Panc1 (cell line): ENCODE data around the gene HAUS6. TPM values are rescaled to one million over a fixed set of nuclear protein-coding genes. Genes with fewer than 3 reads are reported as not detected.
A peak's percentile ranks its signal among the peaks of the same experiment; 100 is the strongest.
"Not testable (repeated sequence)": the region's sequence is repeated elsewhere in the genome, so short reads cannot be mapped to it uniquely, and the experiment has no call there.

Experiments
- ATAC-seq: fragments of 200-7000 bp; cut with Tn5 transposase; 2 replicates; pipeline ENCODE4 v1.9.1; 2020; ENCODE audit warnings: mild to moderate bottlenecking, moderate library complexity
- Bru-seq: library from RNA; stranded (reverse); fragments of 400-500 nt; gene quantifications from one replicate; lab custom pipeline; 2021; lab: Mats Ljungman, UMichigan
- BruChase-seq, 2 experiments: library from RNA; stranded (reverse); fragments of 400-500 nt; gene quantifications; one replicate each; lab custom pipeline; 2021; lab: Mats Ljungman, UMichigan
- BruUV-seq: library from RNA; stranded (reverse); fragments of 400-500 nt; replicated peaks from 2 replicates; lab custom pipeline; 2021; lab: Mats Ljungman, UMichigan
- CTCF ChIA-PET: fragments of 300-600 bp; sonication (Branson Sonifier 250); formaldehyde crosslinking; loops from one replicate; lab custom pipeline; 2022; ENCODE audit warnings: antibody characterized with exemption; lab: Charles Lee
- POLR2A ChIA-PET: fragments of 300-600 bp; sonication (Branson Sonifier 250); formaldehyde crosslinking; loops from one replicate; lab custom pipeline; 2022; ENCODE audit warnings: antibody characterized with exemption; lab: Charles Lee
- DNase-seq: peaks from one replicate; pipeline ENCODE4 v3.0.0-alpha.2; 2010; ENCODE audit warnings: low read depth, low spot score
- H3K27ac ChIP-seq: 2 replicates; pipeline ENCODE4 v1.5.1; 2011; ENCODE audit warnings: mild to moderate bottlenecking, low read length, inconsistent platforms
- H3K27me3 ChIP-seq: fragments of 200-500 bp; sonication (Bioruptor generic); 2 replicates; pipeline ENCODE4 v1.6.0; 2014; ENCODE audit warnings: low read length, inconsistent platforms; ENCODE audit not compliant: control insufficient read depth, insufficient read depth
- H3K36me3 ChIP-seq: fragments of 200-500 bp; sonication (Bioruptor generic); 2 replicates; pipeline ENCODE4 v1.5.1; 2014; ENCODE audit warnings: inconsistent platforms, mild to moderate bottlenecking, low read length, moderate library complexity; ENCODE audit not compliant: control insufficient read depth, insufficient read depth
- H3K4me1 ChIP-seq: 2 replicates; pipeline ENCODE4 v1.5.1; 2011; ENCODE audit warnings: inconsistent platforms, mild to moderate bottlenecking, low read length, moderate library complexity; ENCODE audit not compliant: control insufficient read depth, insufficient read depth
- H3K4me3 ChIP-seq, 2 experiments: 2 replicates each; pipeline ENCODE4 v1.5.1; 2011 to 2012; ENCODE audit warnings: low read depth in 2 of 2, low read length in 2 of 2, mild to moderate bottlenecking in 2 of 2, inconsistent platforms in 1 of 2, moderate library complexity in 1 of 2
- H3K9me3 ChIP-seq: fragments of 200-500 bp; sonication (Bioruptor generic); 2 replicates; pipeline ENCODE4 v1.5.1; 2014; ENCODE audit warnings: low read depth, mild to moderate bottlenecking, inconsistent platforms, low read length, moderate library complexity; ENCODE audit not compliant: control insufficient read depth, insufficient read depth
- POLR2AphosphoS5 ChIP-seq: IDR thresholded peaks from 2 replicates; pipeline ENCODE4 v1.6.1; 2012; ENCODE audit warnings: mild to moderate bottlenecking, low read depth, low read length, moderate library complexity
- SIN3A ChIP-seq: IDR thresholded peaks from 2 replicates; pipeline ENCODE4 v1.6.1; 2012; ENCODE audit warnings: low read depth, mild to moderate bottlenecking, low read length, moderate library complexity, borderline replicate concordance; ENCODE audit not compliant: insufficient read depth
- TCF7L2 ChIP-seq: IDR thresholded peaks from 2 replicates; pipeline ENCODE4 v1.6.1; 2011; ENCODE audit warnings: mild to moderate bottlenecking, low read depth, low read length, inconsistent platforms
- in situ Hi-C: cut with HindIII; loops from 2 replicates; pipeline ENCODE4 v1.10.0; 2016; ENCODE audit warnings: low sequenced_read_pairs, low pct_unique_long_range_greater_than_20kb
- intact Hi-C: fragments of 100-400 bp; cut with micrococcal nuclease; formaldehyde crosslinking; loops from one replicate; pipeline ENCODE4 v1.10.0; 2022; ENCODE audit not compliant: unreplicated experiment
- long read RNA-seq: library from polyadenylated mRNA; unstranded; transcript quantifications from one replicate; pipeline ENCODE4 v2.0.0, GENCODE V29; 2021; ENCODE audit not compliant: unreplicated experiment
- polyA plus RNA-seq: library from polyadenylated mRNA; unstranded; fragments of >200 nt; gene quantifications from one replicate; pipeline ENCODE4 v1.2.1, GENCODE V29; 2012; ENCODE audit warnings: missing spikeins; ENCODE audit not compliant: insufficient read length
- total RNA-seq: library from RNA; stranded (reverse); gene quantifications from one replicate; pipeline ENCODE4 v1.2.1, GENCODE V29; 2021; ENCODE audit not compliant: unreplicated experiment
- TF ChIP-seq, protein P1 (sequence below): fragments of 450-650 bp; IDR thresholded peaks from 2 replicates; pipeline ENCODE4 v1.5.1; 2017; ENCODE audit warnings: mild to moderate bottlenecking

Gene HAUS6, protein sequence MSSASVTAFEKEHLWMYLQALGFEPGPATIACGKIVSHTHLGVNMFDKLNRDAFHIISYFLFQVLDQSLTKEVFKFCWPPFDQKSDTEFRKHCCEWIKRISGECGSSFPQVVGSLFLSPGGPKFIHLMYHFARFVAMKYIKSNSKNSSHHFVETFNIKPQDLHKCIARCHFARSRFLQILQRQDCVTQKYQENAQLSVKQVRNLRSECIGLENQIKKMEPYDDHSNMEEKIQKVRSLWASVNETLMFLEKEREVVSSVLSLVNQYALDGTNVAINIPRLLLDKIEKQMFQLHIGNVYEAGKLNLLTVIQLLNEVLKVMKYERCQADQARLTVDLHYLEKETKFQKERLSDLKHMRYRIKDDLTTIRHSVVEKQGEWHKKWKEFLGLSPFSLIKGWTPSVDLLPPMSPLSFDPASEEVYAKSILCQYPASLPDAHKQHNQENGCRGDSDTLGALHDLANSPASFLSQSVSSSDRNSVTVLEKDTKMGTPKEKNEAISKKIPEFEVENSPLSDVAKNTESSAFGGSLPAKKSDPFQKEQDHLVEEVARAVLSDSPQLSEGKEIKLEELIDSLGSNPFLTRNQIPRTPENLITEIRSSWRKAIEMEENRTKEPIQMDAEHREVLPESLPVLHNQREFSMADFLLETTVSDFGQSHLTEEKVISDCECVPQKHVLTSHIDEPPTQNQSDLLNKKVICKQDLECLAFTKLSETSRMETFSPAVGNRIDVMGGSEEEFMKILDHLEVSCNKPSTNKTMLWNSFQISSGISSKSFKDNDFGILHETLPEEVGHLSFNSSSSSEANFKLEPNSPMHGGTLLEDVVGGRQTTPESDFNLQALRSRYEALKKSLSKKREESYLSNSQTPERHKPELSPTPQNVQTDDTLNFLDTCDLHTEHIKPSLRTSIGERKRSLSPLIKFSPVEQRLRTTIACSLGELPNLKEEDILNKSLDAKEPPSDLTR
- total RNA-seq (9.3 TPM), Bru-seq, nascent RNA (percentile 66 among the genes with signal in this experiment), BruChase-seq, experiment 1, labeled RNA remaining after a 2-hour chase (percentile 75 among the genes with signal in this experiment), BruChase-seq, experiment 2, labeled RNA remaining after a 6-hour chase (percentile 76 among the genes with signal in this experiment)
- 3.2 TPM for polyA plus RNA-seq
- long read RNA-seq, full-length matches to known transcripts: 7 of 18 reads
- long read RNA-seq, partial matches to known transcripts: 3 of 18 reads
- long read RNA-seq, other reads (novel, unspliced or antisense): 8 of 18 reads

DNA sequence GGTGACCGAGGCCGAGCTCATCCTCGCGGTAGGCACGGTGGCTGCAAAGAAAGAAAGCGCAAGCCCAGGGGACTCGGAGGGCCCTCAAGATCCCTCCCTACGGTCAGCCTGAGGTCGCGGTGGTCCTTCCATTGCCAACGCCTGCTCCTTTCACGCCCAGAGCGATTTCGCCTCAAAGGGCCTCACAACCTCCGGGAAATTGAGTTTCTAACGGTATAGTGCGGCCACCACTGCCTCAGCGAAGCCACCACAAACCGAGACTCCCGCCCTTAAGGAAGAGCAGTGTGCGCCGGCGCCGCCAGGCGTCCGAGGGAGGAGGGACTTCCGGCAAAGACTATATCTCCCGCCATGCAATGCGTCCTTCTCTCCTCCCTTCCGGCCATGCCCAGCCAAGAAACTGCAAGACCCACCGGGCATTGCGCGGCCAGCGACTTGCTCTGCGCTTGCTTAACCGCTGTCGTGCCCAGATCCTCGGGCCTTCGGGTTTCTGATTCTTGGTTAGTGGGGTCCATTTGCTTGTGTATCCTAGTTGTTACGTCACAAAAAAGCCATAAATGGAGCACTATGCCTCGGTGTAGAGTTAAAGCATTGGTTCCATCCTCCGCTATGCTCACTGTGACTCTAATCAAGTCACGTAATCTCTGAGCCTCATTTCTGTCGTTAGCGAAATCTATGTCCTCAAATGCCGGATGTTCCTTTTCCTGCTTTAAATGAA lies at the start of gene HAUS6:
TSS of gene HAUS6 (minus strand) at position 274 of the 715 bp plus-strand sequence. CDS start at position 21, 253 bp downstream.
- Histone ChIP-seq H3K27me3 (no peaks in the 10 kb centered on the region), H3K36me3 (peaks cover 4% of the 10 kb centered on the region; the same call in 1 of the 2 replicates), H3K4me1 (no peaks in the 10 kb centered on the region), H3K27ac (peak within 1 kb of the TSS; percentile 66), H3K9me3 (no peaks in the 10 kb centered on the region), H3K4me3 (peak within 1 kb of the TSS; percentile 65 to 79)
- ChIA-PET CTCF (no interaction called here), POLR2A (no interaction called here)
- ATAC-seq: peak; percentile 99
- in situ Hi-C loops (no loop called here), intact Hi-C loops (loop anchor here (10.0 kb wide), 1 partner anchor 72 kb away; no protein-coding TSS in a partner anchor)
- no TSS peak for BruUV-seq
- TF ChIP-seq, protein P1, sequence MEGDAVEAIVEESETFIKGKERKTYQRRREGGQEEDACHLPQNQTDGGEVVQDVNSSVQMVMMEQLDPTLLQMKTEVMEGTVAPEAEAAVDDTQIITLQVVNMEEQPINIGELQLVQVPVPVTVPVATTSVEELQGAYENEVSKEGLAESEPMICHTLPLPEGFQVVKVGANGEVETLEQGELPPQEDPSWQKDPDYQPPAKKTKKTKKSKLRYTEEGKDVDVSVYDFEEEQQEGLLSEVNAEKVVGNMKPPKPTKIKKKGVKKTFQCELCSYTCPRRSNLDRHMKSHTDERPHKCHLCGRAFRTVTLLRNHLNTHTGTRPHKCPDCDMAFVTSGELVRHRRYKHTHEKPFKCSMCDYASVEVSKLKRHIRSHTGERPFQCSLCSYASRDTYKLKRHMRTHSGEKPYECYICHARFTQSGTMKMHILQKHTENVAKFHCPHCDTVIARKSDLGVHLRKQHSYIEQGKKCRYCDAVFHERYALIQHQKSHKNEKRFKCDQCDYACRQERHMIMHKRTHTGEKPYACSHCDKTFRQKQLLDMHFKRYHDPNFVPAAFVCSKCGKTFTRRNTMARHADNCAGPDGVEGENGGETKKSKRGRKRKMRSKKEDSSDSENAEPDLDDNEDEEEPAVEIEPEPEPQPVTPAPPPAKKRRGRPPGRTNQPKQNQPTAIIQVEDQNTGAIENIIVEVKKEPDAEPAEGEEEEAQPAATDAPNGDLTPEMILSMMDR: no peak
- peak; percentile 48; the same call in 1 of the 2 replicates for TF ChIP-seq POLR2AphosphoS5
- peak; percentile 66 for DNase-seq

DNA sequence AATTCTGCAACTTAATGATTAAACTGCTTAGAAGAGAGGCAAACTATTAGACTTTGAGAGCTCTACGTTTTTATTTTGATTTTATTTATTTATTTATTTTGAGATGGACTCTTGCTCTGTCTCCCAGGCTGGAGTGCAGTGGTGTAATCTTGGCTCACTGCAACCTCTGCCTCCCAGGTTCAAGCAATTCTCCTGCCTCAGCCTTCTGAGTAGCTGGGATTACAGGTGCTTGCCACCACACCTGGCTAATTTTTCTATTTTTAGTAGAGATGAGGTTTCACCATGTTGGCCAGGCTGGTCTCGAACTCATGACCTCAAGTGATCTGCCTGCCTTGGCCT lies 49.4 kb upstream of the HAUS6 start:
- in situ Hi-C loops, H3K4me3 ChIP-seq, intact Hi-C loops, CTCF ChIA-PET, BruUV-seq, H3K4me1 ChIP-seq, H3K36me3 ChIP-seq, ATAC-seq, H3K27me3 ChIP-seq, DNase-seq, H3K27ac ChIP-seq, POLR2A ChIA-PET, H3K9me3 ChIP-seq: not testable (repeated sequence)

DNA sequence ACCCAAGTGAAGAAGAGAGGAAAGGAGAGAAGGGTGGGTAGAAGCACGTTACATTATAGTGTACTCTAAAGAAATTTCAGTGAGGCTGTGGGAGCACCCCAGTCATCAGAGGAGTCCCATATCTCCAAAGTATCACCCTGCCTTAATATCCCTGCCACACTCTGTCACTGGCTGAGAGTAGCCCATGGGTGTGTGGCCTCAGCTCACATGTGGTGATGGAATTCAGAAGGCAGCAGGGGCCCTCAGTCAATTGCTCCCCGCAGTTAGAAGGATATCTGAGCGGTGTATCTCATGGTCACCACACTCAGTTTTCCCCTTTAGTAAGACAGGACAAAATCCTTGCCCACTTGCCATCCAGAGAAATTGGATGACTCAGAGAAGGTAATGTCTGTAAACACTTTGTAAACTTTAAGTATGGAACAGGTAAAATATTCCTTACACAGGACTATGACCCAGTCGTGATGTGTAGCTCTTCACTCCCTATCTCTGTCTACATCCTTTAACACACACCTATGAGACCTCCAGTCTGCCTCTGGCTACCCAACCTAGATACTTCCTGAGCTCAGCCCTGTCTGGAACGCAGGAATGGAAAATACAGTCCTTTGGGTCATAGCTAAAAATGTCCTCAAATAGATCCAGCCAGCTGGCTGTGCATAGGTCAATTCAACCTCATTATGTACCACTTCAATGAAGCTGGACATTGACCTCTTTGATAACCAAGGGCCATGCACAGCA lies 48.9 kb upstream of the HAUS6 start:
- intact Hi-C loops: no loop called here
- Histone ChIP-seq H3K27me3 (no peaks in the 10 kb centered on the region), H3K9me3 (no peaks in the 10 kb centered on the region), H3K4me1 (no peaks in the 10 kb centered on the region), H3K36me3 (no peaks in the 10 kb centered on the region), H3K27ac (no peak overlapping the region), H3K4me3 (no peak overlapping the region)
- no TSS peak for BruUV-seq
- POLR2A ChIA-PET: no interaction called here
- CTCF ChIA-PET: no interaction called here
- TF ChIP-seq SIN3A: no peak
- TF ChIP-seq TCF7L2: no peak
- no peak for DNase-seq
- ATAC-seq: no peak
- in situ Hi-C loops: no loop called here
